H9 (cell line): Measurements from ENCODE around the gene MRTFB. TPM values are rescaled to one million over a fixed set of nuclear protein-coding genes. Genes with fewer than 3 reads are reported as not detected.
"Not testable (repeated sequence)": the region's sequence is repeated elsewhere in the genome, so short reads cannot be mapped to it uniquely, and the experiment has no call there.

Source experiments
- DNase-seq: peaks from one replicate; pipeline ENCODE4 v3.0.0-alpha.2; 2017
- H2AFZ ChIP-seq: one replicate; pipeline ENCODE4 v1.6.1; 2013; ENCODE audit warnings: mild to moderate bottlenecking, low read length, control low read depth, moderate library complexity
- H2AK5ac ChIP-seq: 2 replicates; pipeline ENCODE4 v1.6.1; 2013; ENCODE audit warnings: low read length, control low read depth, mixed read lengths; ENCODE audit not compliant: insufficient read length
- H2BK120ac ChIP-seq: one replicate; pipeline ENCODE4 v1.6.1; 2013; ENCODE audit warnings: low read depth, mild to moderate bottlenecking, low read length, control low read depth, inconsistent platforms; ENCODE audit not compliant: poor library complexity, severe bottlenecking
- H2BK12ac ChIP-seq: 2 replicates; pipeline ENCODE4 v1.6.1; 2013; ENCODE audit warnings: low read length, control low read depth, mixed read lengths, low read depth; ENCODE audit not compliant: insufficient read length
- H2BK15ac ChIP-seq: 2 replicates; pipeline ENCODE4 v1.6.1; 2013; ENCODE audit warnings: low read depth, low read length, control low read depth
- H2BK20ac ChIP-seq: one replicate; pipeline ENCODE4 v1.6.1; 2013; ENCODE audit warnings: low read depth, mild to moderate bottlenecking, low read length, control low read depth, inconsistent platforms; ENCODE audit not compliant: poor library complexity, severe bottlenecking
- H2BK5ac ChIP-seq: 2 replicates; pipeline ENCODE4 v1.6.1; 2013; ENCODE audit warnings: low read length, control low read depth, mixed read lengths; ENCODE audit not compliant: insufficient read length
- H3K14ac ChIP-seq: 2 replicates; pipeline ENCODE4 v1.6.1; 2013; ENCODE audit warnings: low read length, control low read depth; ENCODE audit not compliant: insufficient read depth
- H3K18ac ChIP-seq: 2 replicates; pipeline ENCODE4 v1.6.1; 2013; ENCODE audit warnings: low read depth, mild to moderate bottlenecking, mixed read lengths, low read length, control low read depth; ENCODE audit not compliant: insufficient read length
- H3K23ac ChIP-seq: 2 replicates; pipeline ENCODE4 v1.6.1; 2013; ENCODE audit warnings: low read length, control low read depth, mixed read lengths, low read depth; ENCODE audit not compliant: insufficient read length
- H3K23me2 ChIP-seq: 2 replicates; pipeline ENCODE4 v1.6.1; 2013; ENCODE audit warnings: low read depth, mild to moderate bottlenecking, mixed read lengths, low read length, control low read depth; ENCODE audit not compliant: insufficient read length, poor library complexity, severe bottlenecking
- H3K27ac ChIP-seq: 2 replicates; pipeline ENCODE4 v1.5.1; 2013; ENCODE audit warnings: low read length, control low read depth, mixed read lengths, low read depth; ENCODE audit not compliant: insufficient read length
- H3K27me3 ChIP-seq: 2 replicates; pipeline ENCODE4 v1.6.1; 2013; ENCODE audit warnings: low read length, control low read depth, inconsistent platforms; ENCODE audit not compliant: insufficient read depth
- H3K4ac ChIP-seq: 2 replicates; pipeline ENCODE4 v1.6.1; 2013; ENCODE audit warnings: low read depth, mild to moderate bottlenecking, control low read depth, inconsistent platforms, low read length, moderate library complexity
- H3K4me1 ChIP-seq: 2 replicates; pipeline ENCODE4 v1.6.1; 2013; ENCODE audit warnings: low read length, control low read depth, inconsistent platforms; ENCODE audit not compliant: insufficient read depth
- H3K4me2 ChIP-seq: 2 replicates; pipeline ENCODE4 v1.6.1; 2013; ENCODE audit warnings: low read length, control low read depth, mixed read lengths; ENCODE audit not compliant: insufficient read length, insufficient read depth
- H3K56ac ChIP-seq: 2 replicates; pipeline ENCODE4 v1.6.1; 2013; ENCODE audit warnings: low read depth, mild to moderate bottlenecking, mixed read lengths, low read length, control low read depth; ENCODE audit not compliant: insufficient read length
- H3K79me1 ChIP-seq: 2 replicates; pipeline ENCODE4 v1.6.1; 2013; ENCODE audit warnings: low read depth, mild to moderate bottlenecking, moderate library complexity, low read length, control low read depth, inconsistent platforms; ENCODE audit not compliant: insufficient read depth, poor library complexity, severe bottlenecking
- H3K79me2 ChIP-seq: 2 replicates; pipeline ENCODE4 v1.6.1; 2013; ENCODE audit warnings: low read length, control low read depth, inconsistent platforms; ENCODE audit not compliant: insufficient read depth
- H3K9ac ChIP-seq: 2 replicates; pipeline ENCODE4 v1.6.1; 2013; ENCODE audit warnings: low read length, control low read depth, mixed read lengths; ENCODE audit not compliant: insufficient read length; ENCODE audit errors: extremely low read depth
- H3K9me3 ChIP-seq: one replicate; pipeline ENCODE4 v1.6.1; 2013; ENCODE audit warnings: low read depth, low read length, inconsistent platforms; ENCODE audit not compliant: control insufficient read depth
- H3T11ph ChIP-seq: one replicate; pipeline ENCODE4 v1.6.1; 2013; ENCODE audit warnings: mild to moderate bottlenecking, low read length, control low read depth, inconsistent platforms
- H4K20me1 ChIP-seq: one replicate; pipeline ENCODE4 v1.6.1; 2013; ENCODE audit not compliant: control insufficient read depth, insufficient read length, insufficient read depth
- H4K5ac ChIP-seq: 2 replicates; pipeline ENCODE4 v1.6.1; 2013; ENCODE audit warnings: low read depth, mild to moderate bottlenecking, mixed read lengths, low read length, control low read depth; ENCODE audit not compliant: insufficient read length
- H4K8ac ChIP-seq: replicated peaks from 2 replicates; pipeline ENCODE4 v1.6.1; 2013; ENCODE audit warnings: low read length, control low read depth, mixed read lengths, low read depth; ENCODE audit not compliant: insufficient read length
- H4K91ac ChIP-seq: 2 replicates; pipeline ENCODE4 v1.6.1; 2013; ENCODE audit warnings: low read depth, mild to moderate bottlenecking, moderate library complexity, mixed read lengths, low read length, control low read depth; ENCODE audit not compliant: insufficient read length
- H3K27ac Mint-ChIP-seq, 3 experiments: 2 replicates in 2 of 3; 3 replicates in 1 of 3; pipeline ENCODE4 v1.8.0; 2020 to 2021; ENCODE audit warnings: mixed read lengths in 3 of 3, mild to moderate bottlenecking in 1 of 3, moderate library complexity in 1 of 3
- H3K27me3 Mint-ChIP-seq: 2 replicates; pipeline ENCODE4 v1.8.0; 2021; ENCODE audit warnings: low read depth, mild to moderate bottlenecking, moderate library complexity, mixed read lengths
- H3K36me3 Mint-ChIP-seq, 3 experiments: 2 replicates in 2 of 3; 3 replicates in 1 of 3; pipeline ENCODE4 v1.8.0; 2020 to 2021; ENCODE audit warnings: low read depth in 3 of 3, mixed read lengths in 3 of 3; ENCODE audit not compliant: insufficient read depth in 1 of 3
- H3K4me1 Mint-ChIP-seq, 2 experiments: 2 replicates each; pipeline ENCODE4 v1.8.0; 2020; ENCODE audit warnings: mixed read lengths in 2 of 2
- H3K4me3 Mint-ChIP-seq, 2 experiments: 2 replicates in 1 of 2; 3 replicates in 1 of 2; pipeline ENCODE4 v1.8.0; 2020 to 2021; ENCODE audit warnings: mild to moderate bottlenecking in 2 of 2, mixed read lengths in 2 of 2, moderate library complexity in 1 of 2
- H3K9me3 Mint-ChIP-seq, 2 experiments: 2 replicates in 1 of 2; 3 replicates in 1 of 2; pipeline ENCODE4 v1.8.0; 2020; ENCODE audit warnings: mild to moderate bottlenecking in 2 of 2, mixed read lengths in 2 of 2, moderate library complexity in 1 of 2
- WGBS: extraction: QIAGEN DNeasy Blood & Tissue Kit; methylation state at CpG from one replicate; pipeline ENCODE4 v1.1.7; 2013; ENCODE audit warnings: missing lambda C conversion rate, low lambda C conversion rate, mixed read lengths; ENCODE audit not compliant: insufficient read length; ENCODE audit errors: extremely low coverage; 5-methylcytosine and 5-hydroxymethylcytosine counted together
- total RNA-seq: library from RNA; stranded (reverse); gene quantifications from 2 replicates; pipeline ENCODE4 v1.2.1, GENCODE V29; 2021
- TF ChIP-seq, protein P1 (sequence below): fragments of 200-600 bp; sonication (generic); conservative IDR thresholded peaks from 3 replicates; pipeline ENCODE4 v1.8.0; 2021; ENCODE audit warnings: antibody characterized with exemption, mild to moderate bottlenecking

Gene MRTFB
- total RNA-seq, 1 experiment from 2014 or later = 29.9 TPM

DNA sequence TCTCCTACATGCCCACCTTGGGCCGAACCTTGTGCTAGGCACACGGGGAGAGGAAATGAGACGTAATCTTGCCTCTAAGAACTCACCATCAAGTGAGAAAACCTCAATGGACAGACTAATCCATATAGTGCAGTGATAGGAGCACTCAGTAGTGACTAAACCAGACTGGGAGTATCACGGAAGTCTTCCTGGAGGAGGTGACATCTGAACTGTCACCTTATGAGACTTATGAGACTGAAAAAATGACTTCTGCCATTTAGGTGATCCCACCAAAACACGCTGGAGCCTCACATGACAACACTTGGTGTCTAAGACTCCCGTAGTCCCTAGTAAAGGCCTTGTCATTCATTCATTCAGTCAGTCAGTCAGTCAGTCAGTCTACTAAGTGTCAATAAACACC lies 27.3 kb upstream of the MRTFB start:
- TF ChIP-seq, protein P1, sequence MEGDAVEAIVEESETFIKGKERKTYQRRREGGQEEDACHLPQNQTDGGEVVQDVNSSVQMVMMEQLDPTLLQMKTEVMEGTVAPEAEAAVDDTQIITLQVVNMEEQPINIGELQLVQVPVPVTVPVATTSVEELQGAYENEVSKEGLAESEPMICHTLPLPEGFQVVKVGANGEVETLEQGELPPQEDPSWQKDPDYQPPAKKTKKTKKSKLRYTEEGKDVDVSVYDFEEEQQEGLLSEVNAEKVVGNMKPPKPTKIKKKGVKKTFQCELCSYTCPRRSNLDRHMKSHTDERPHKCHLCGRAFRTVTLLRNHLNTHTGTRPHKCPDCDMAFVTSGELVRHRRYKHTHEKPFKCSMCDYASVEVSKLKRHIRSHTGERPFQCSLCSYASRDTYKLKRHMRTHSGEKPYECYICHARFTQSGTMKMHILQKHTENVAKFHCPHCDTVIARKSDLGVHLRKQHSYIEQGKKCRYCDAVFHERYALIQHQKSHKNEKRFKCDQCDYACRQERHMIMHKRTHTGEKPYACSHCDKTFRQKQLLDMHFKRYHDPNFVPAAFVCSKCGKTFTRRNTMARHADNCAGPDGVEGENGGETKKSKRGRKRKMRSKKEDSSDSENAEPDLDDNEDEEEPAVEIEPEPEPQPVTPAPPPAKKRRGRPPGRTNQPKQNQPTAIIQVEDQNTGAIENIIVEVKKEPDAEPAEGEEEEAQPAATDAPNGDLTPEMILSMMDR = no peak
- H3K27ac Mint-ChIP-seq = no peak overlapping the region; a peak in 1 of 7 replicates
- Histone ChIP-seq H2BK120ac (no peak overlapping the region), H4K91ac (no peak overlapping the region), H3K79me1 (no peaks in the 10 kb centered on the region), H3K18ac (no peak overlapping the region), H2BK20ac (no peak overlapping the region), H3K9me3 (no peaks in the 10 kb centered on the region), H2AK5ac (no peak overlapping the region), H3K23me2 (no peaks in the 10 kb centered on the region), H3K23ac (no peak overlapping the region), H3K4ac (no peak overlapping the region), H3K4me1 (no peaks in the 10 kb centered on the region), H2BK15ac (no peak overlapping the region), H4K5ac (no peak overlapping the region), H3K4me2 (no peak overlapping the region), H2AFZ (no peak overlapping the region), H3K14ac (no peak overlapping the region), H3T11ph (no peak overlapping the region), H4K20me1 (no peaks in the 10 kb centered on the region), H3K27me3 (no peaks in the 10 kb centered on the region), H2BK5ac (no peak overlapping the region), H3K56ac (no peak overlapping the region), H3K79me2 (no peaks in the 10 kb centered on the region), H2BK12ac (no peak overlapping the region), H3K27ac (no peak overlapping the region), H3K9ac (no peak overlapping the region), H4K8ac (no peak overlapping the region)
- 0 out of 4 replicates have a peak, but pooled peaks cover 0 to 4% of the 10 kb centered on the region in 2 experiments for H3K4me1 Mint-ChIP-seq
- H3K4me3 Mint-ChIP-seq = no peak overlapping the region
- peaks cover 1% of the 10 kb centered on the region; the same call in 1 of the 2 replicates for H3K27me3 Mint-ChIP-seq
- H3K36me3 Mint-ChIP-seq = no peaks in the 10 kb centered on the region
- no CpG with 5 or more reads among the region's 6 CpGs for WGBS
- H3K9me3 Mint-ChIP-seq = no peaks in the 10 kb centered on the region; a peak in 1 of 5 replicates
- DNase-seq = no peak

- not testable (repeated sequence) for H2BK15ac ChIP-seq, H4K5ac ChIP-seq, H3K9me3 ChIP-seq, H3K79me1 ChIP-seq, H2AFZ ChIP-seq, H2BK120ac ChIP-seq, H3K27me3 ChIP-seq, H3T11ph ChIP-seq, H3K18ac ChIP-seq, H2BK20ac ChIP-seq, H3K27ac Mint-ChIP-seq, H3K27me3 Mint-ChIP-seq, H3K4me3 Mint-ChIP-seq, H3K4me1 ChIP-seq, H3K27ac ChIP-seq, H3K9me3 Mint-ChIP-seq, DNase-seq, H2BK12ac ChIP-seq, H3K14ac ChIP-seq, H4K91ac ChIP-seq, H3K4me1 Mint-ChIP-seq, H3K23me2 ChIP-seq, H3K79me2 ChIP-seq, H3K4me2 ChIP-seq, H3K56ac ChIP-seq, H3K36me3 Mint-ChIP-seq, H2BK5ac ChIP-seq, H3K9ac ChIP-seq, H4K8ac ChIP-seq, H4K20me1 ChIP-seq, H2AK5ac ChIP-seq, H3K4ac ChIP-seq, H3K23ac ChIP-seq
- WGBS = no CpG with 5 or more reads among the region's 6 CpGs
Observed at GRCh38 chr16:14047121-14047859, 23.8 kb upstream of the MRTFB start.
